Measurements from ENCODE around the gene PAFAH2.

DNA sequence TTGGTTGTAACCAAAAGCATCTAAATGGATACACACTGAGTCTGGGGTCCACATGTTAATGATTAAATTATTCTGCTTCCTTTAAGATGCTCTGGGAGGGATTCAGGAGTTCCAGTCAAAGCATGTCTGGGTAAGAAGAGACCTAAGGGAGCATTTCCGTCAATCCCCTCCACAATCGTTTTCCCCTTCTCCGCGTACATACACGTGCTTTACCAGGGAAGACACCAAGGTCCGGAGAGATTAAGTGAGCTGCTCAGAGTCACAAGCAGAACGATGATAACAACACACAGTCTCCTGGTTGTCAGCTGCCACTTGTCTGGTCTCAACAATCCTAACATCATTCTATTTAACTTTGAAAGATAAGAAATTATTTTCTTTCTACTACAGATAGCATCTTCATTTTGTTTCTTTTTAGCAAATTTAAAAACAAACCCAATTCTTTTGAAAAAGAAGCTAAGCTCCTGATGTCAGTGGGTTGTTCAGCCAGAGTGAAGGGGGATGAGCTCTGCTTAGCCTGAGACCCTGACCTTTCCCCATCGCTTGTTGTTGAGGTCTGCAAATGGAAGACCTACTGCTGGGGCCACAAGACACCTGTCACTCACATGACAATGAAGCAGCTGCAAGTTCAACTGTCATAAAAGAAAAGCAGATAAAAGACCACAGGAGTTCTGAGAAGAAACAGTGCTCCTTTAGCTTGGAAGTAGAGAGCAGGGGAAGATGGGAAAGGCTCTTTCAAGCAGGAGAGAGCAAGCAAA is 4.5 kb downstream of the PAFAH2 start:
- TF ChIP-seq, protein P1, sequence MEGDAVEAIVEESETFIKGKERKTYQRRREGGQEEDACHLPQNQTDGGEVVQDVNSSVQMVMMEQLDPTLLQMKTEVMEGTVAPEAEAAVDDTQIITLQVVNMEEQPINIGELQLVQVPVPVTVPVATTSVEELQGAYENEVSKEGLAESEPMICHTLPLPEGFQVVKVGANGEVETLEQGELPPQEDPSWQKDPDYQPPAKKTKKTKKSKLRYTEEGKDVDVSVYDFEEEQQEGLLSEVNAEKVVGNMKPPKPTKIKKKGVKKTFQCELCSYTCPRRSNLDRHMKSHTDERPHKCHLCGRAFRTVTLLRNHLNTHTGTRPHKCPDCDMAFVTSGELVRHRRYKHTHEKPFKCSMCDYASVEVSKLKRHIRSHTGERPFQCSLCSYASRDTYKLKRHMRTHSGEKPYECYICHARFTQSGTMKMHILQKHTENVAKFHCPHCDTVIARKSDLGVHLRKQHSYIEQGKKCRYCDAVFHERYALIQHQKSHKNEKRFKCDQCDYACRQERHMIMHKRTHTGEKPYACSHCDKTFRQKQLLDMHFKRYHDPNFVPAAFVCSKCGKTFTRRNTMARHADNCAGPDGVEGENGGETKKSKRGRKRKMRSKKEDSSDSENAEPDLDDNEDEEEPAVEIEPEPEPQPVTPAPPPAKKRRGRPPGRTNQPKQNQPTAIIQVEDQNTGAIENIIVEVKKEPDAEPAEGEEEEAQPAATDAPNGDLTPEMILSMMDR (IDR thresholded peaks at IDR 0.05; ENCODE audit: low read length): no peak
- TF ChIP-seq EZH2 (optimal IDR thresholded peaks at IDR 0.05; ENCODE audit: low read depth, low read length): no peak
- no peak for TF ChIP-seq EZH2phosphoT487 (IDR thresholded peaks at IDR 0.05; ENCODE audit: low read length)
